Smooth muscle cell (in vitro differentiated cells): Measurements from ENCODE around the gene ASCC1. TPM values are rescaled to one million over a fixed set of nuclear protein-coding genes. Genes with fewer than 3 reads are reported as not detected.

Experiments
- DNase-seq: peaks from one replicate; lab custom pipeline; 2025; ENCODE audit not compliant: unreplicated experiment; lab: John Stamatoyannopoulos, UW
- H2AFZ ChIP-seq: fragments of 200-600 bp; sonication (generic); 2 replicates; pipeline ENCODE4 v1.6.0; 2016; ENCODE audit warnings: antibody characterized with exemption, low read depth, mild to moderate bottlenecking
- H3F3A ChIP-seq: fragments of 200-600 bp; sonication (generic); 2 replicates; pipeline ENCODE4 v1.6.0; 2017; ENCODE audit warnings: antibody characterized with exemption, low read depth
- H3K27ac ChIP-seq: fragments of 200-600 bp; sonication (generic); 2 replicates; pipeline ENCODE4 v1.5.1; 2016; ENCODE audit warnings: low read depth, mild to moderate bottlenecking
- H3K27me3 ChIP-seq: fragments of 200-600 bp; sonication (generic); 2 replicates; pipeline ENCODE4 v1.6.1; 2016; ENCODE audit warnings: low read depth, mild to moderate bottlenecking
- H3K36me3 ChIP-seq: fragments of 200-600 bp; sonication (generic); 2 replicates; pipeline ENCODE4 v1.5.1; 2016; ENCODE audit warnings: low read depth
- H3K4me1 ChIP-seq: fragments of 200-600 bp; sonication (generic); 2 replicates; pipeline ENCODE4 v1.5.1; 2016; ENCODE audit warnings: low read depth
- H3K4me2 ChIP-seq: fragments of 200-600 bp; sonication (generic); 2 replicates; pipeline ENCODE4 v1.6.0; 2016; ENCODE audit warnings: mild to moderate bottlenecking
- H3K4me3 ChIP-seq: fragments of 200-600 bp; sonication (generic); 2 replicates; pipeline ENCODE4 v1.5.1; 2016; ENCODE audit warnings: mild to moderate bottlenecking
- H3K79me2 ChIP-seq: fragments of 200-600 bp; sonication (generic); 2 replicates; pipeline ENCODE4 v1.6.0; 2016; ENCODE audit warnings: low read depth, mild to moderate bottlenecking
- H3K9ac ChIP-seq: fragments of 200-600 bp; sonication (generic); 2 replicates; pipeline ENCODE4 v1.6.0; 2016; ENCODE audit warnings: low read depth
- H3K9me3 ChIP-seq: fragments of 200-600 bp; sonication (generic); replicated peaks from 2 replicates; pipeline ENCODE4 v1.5.1; 2016; ENCODE audit warnings: low read depth
- H4K20me1 ChIP-seq: fragments of 200-600 bp; sonication (generic); 2 replicates; pipeline ENCODE4 v1.6.0; 2016; ENCODE audit warnings: low read depth
- CTCF ChIP-seq: fragments of 200-600 bp; sonication (generic); IDR thresholded peaks from 2 replicates; pipeline ENCODE4 v1.5.1; 2017; ENCODE audit warnings: borderline replicate concordance, mild to moderate bottlenecking, antibody characterized with exemption; ENCODE audit not compliant: insufficient read depth, poor library complexity, severe bottlenecking
- WGBS: methylation state at CpG from one replicate; pipeline ENCODE4 v1.1.7; 2016; ENCODE audit warnings: low lambda C conversion rate; 5-methylcytosine and 5-hydroxymethylcytosine counted together
- polyA plus RNA-seq: library from polyadenylated mRNA; unstranded; fragments of >200 nt; fragmentation: Nextera tagmentation; extraction: Ambion mirVana; gene quantifications from 2 replicates; pipeline ENCODE4 v1.2.1, GENCODE V29; 2016
- total RNA-seq: library from RNA; depleted of rRNA; stranded (reverse); fragments of >200 nt; gene quantifications from 2 replicates; pipeline ENCODE4 v1.2.3, GENCODE V29; 2014

Gene ASCC1
- total and polyA plus RNA-seq, 2 experiments from 2014 or later, result 24.0 to 28.1 TPM

GRCh38 chr10:72257051-72257892 is 41.2 kb upstream of the ASCC1 start:
- Histone ChIP-seq H3K9me3 (no peaks in the 10 kb centered on the region), H3K79me2 (no peaks in the 10 kb centered on the region), H3K27ac (no peak overlapping the region), H3K4me3 (no peak overlapping the region), H3F3A (peaks cover 9% of the 10 kb centered on the region), H4K20me1 (no peaks in the 10 kb centered on the region), H3K4me2 (no peak overlapping the region), H3K4me1 (peaks cover 44% of the 10 kb centered on the region), H3K9ac (no peak overlapping the region), H3K27me3 (no peaks in the 10 kb centered on the region), H3K36me3 (no peaks in the 10 kb centered on the region), H2AFZ (no peak overlapping the region)
- DNase-seq, result no peak
- 75% methylated on average over 8 of the region's 8 CpGs for WGBS
- no peak for TF ChIP-seq CTCF

GRCh38 chr10:72255977-72256729 is 40.1 kb upstream of the ASCC1 start:
- H3F3A ChIP-seq, result no peaks in the 10 kb centered on the region
- WGBS, result 92% methylated on average over 6 of the region's 6 CpGs
- H3K79me2 ChIP-seq, result no peaks in the 10 kb centered on the region
- no peaks in the 10 kb centered on the region for H3K9me3 ChIP-seq
- TF ChIP-seq CTCF, result no peak
- no peak overlapping the region for H3K4me3 ChIP-seq
- no peak overlapping the region for H3K27ac ChIP-seq
- no peaks in the 10 kb centered on the region for H4K20me1 ChIP-seq
- no peaks in the 10 kb centered on the region for H3K27me3 ChIP-seq
- H3K9ac ChIP-seq, result no peak overlapping the region
- H3K4me1 ChIP-seq, result peaks cover 34% of the 10 kb centered on the region
- no peak overlapping the region for H3K4me2 ChIP-seq
- no peak for DNase-seq
- no peak overlapping the region for H2AFZ ChIP-seq
- no peaks in the 10 kb centered on the region for H3K36me3 ChIP-seq

- Histone ChIP-seq H3K79me2 (no peaks in the 10 kb centered on the region), H3K36me3 (no peaks in the 10 kb centered on the region), H3K27me3 (no peaks in the 10 kb centered on the region), H3K4me3 (peak overlapping the region; percentile 31), H3K27ac (no peak overlapping the region), H3F3A (no peaks in the 10 kb centered on the region), H3K4me1 (peaks cover 30% of the 10 kb centered on the region), H3K4me2 (peak overlapping the region; percentile 83), H2AFZ (peak overlapping the region; percentile 90), H3K9me3 (no peaks in the 10 kb centered on the region), H4K20me1 (no peaks in the 10 kb centered on the region), H3K9ac (no peak overlapping the region)
- no peak for TF ChIP-seq CTCF
- no peak for DNase-seq
- WGBS, result 18% methylated on average over 15 of the region's 15 CpGs
Observed at GRCh38 chr10:72254813-72255568, 38.9 kb upstream of the ASCC1 start.
